Upper lobe of left lung (tissue), 6 donors: Measurements from ENCODE around the gene GASK1A. TPM values are rescaled to one million over a fixed set of nuclear protein-coding genes. Genes with fewer than 3 reads are reported as not detected.

Experiments
- ATAC-seq, 2 donors: fragments of 200-7000 bp; cut with Tn5 transposase; one replicate each; pipeline ENCODE4 v1.9.1; 2022; ENCODE audit warnings: mild to moderate bottlenecking in 2 of 2, moderate library complexity in 2 of 2; ENCODE audit not compliant: low FRiP score in 2 of 2
- DNase-seq, 2 donors: peaks; one replicate each; pipeline ENCODE4 v3.0.0-alpha.2; 2019 to 2020
- H3K27ac ChIP-seq, 4 donors: fragments of 200-600 bp; sonication (generic); one replicate each; pipeline ENCODE4 v1.5.1; 2016 to 2019
- H3K27me3 ChIP-seq, 4 donors: fragments of 200-600 bp; sonication (generic); one replicate each; pipeline ENCODE4 v1.5.1; 2017 to 2019
- H3K36me3 ChIP-seq, 4 donors: fragments of 200-600 bp; sonication (generic); one replicate each; pipeline ENCODE4 v1.5.1; 2016 to 2019
- H3K4me1 ChIP-seq, 4 donors: fragments of 200-600 bp; sonication (generic); one replicate each; pipeline ENCODE4 v1.5.1; 2018 to 2019
- H3K4me3 ChIP-seq, 4 donors: fragments of 200-600 bp; sonication (generic); one replicate each; pipeline ENCODE4 v1.5.1; 2017 to 2019; ENCODE audit warnings: mild to moderate bottlenecking in 2 of 4, moderate library complexity in 1 of 4
- H3K9me3 ChIP-seq, 4 donors: fragments of 200-600 bp; sonication (generic); one replicate each; pipeline ENCODE4 v1.5.1; 2018 to 2019
- CTCF ChIP-seq, 6 experiments: fragments of 450-650 bp in 4 of 6; fragments of 200-600 bp in 2 of 6; sonication (generic) in 2 of 6; IDR thresholded peaks; one replicate each; pipeline ENCODE4 v1.5.1; 2016 to 2019; ENCODE audit warnings: antibody characterized with exemption in 6 of 6
- EP300 ChIP-seq, 4 donors: sonication (generic); formaldehyde crosslinking; IDR thresholded peaks; one replicate each; pipeline ENCODE4 v1.5.1; 2017; ENCODE audit warnings: antibody characterized with exemption in 4 of 4, control low read depth in 2 of 4
- POLR2A ChIP-seq, 4 donors: fragments of 450-650 bp; IDR thresholded peaks; one replicate each; pipeline ENCODE4 v1.5.1; 2016 to 2017; ENCODE audit warnings: antibody characterized with exemption in 4 of 4, mild to moderate bottlenecking in 2 of 4
- POLR2AphosphoS5 ChIP-seq, 2 donors: sonication (generic); formaldehyde crosslinking; IDR thresholded peaks; one replicate each; pipeline ENCODE4 v1.5.1; 2017; ENCODE audit warnings: antibody characterized with exemption in 2 of 2
- WGBS, 2 donors: methylation state at CpG; one replicate each; pipeline ENCODE4 v1.1.5; 2017 to 2018; 5-methylcytosine and 5-hydroxymethylcytosine counted together
- total RNA-seq, 6 donors: library from RNA; depleted of rRNA in 4 of 6; stranded (reverse); fragments of >200 nt in 4 of 6; gene quantifications; one replicate each; pipeline versions ENCODE4 v1.1.0 to v1.2.1, GENCODE V29; 2016 to 2021
- donor health status: DM: no; HTN: no; CAD: no; lungs with moderate emphysema.
- donor health status: DM: no; HTN: yes; CAD: no; lungs with severe emphysema.

GASK1A gene
- total RNA-seq, 6 donors from 2014 or later = 2.5 to 9.4 (median 7.7) TPM

GRCh38 chr3:42996633-42997075 lies 17.5 kb downstream of the GASK1A start:
- Histone ChIP-seq H3K36me3 (no peaks in the 10 kb centered on the region), H3K27ac (peak overlapping the region in 1 of 4 donors; percentile 25), H3K4me3 (no peak overlapping the region), H3K27me3 (no peaks in the 10 kb centered on the region), H3K4me1 (peaks cover 0 to 5% (median 4%) of the 10 kb centered on the region in 4 donors), H3K9me3 (no peaks in the 10 kb centered on the region)
- 71 to 100% methylated on average over 2 of the region's 2 CpGs for WGBS, 2 donors
- no peak for DNase-seq
- TF ChIP-seq EP300 (IDR thresholded peaks at IDR 0.05) (no peak), POLR2AphosphoS5 (IDR thresholded peaks at IDR 0.05) (peak in 1 of 2 donors; percentile 41)
- ATAC-seq = peak in 1 of 2 donors; percentile 28

DNA sequence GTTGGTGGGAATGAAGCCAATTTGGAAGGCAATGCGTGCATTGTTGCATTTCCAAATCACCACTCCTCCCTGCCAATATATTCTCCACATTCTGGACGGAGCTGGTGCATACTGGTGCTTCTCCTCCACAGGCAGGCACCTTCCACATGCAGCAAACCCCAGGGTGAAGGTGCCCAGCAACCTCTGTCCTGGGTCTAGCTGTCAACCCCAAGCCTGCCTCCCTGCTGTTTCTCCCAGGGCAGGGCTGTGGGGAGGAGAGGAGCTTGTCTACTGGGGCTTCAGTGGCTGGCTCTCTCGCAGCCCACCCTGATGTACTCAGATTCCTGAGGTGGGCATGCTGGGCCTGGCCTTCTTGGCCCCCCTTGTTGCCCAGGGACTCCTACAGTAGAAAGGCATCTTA lies 20.1 kb downstream of the GASK1A start:
- peaks cover 2 to 7% (median 7%) of the 10 kb centered on the region in 4 donors for H3K4me1 ChIP-seq
- WGBS, 2 donors = 55 to 80% methylated on average over 2 to 3 of the region's 3 CpGs

DNA sequence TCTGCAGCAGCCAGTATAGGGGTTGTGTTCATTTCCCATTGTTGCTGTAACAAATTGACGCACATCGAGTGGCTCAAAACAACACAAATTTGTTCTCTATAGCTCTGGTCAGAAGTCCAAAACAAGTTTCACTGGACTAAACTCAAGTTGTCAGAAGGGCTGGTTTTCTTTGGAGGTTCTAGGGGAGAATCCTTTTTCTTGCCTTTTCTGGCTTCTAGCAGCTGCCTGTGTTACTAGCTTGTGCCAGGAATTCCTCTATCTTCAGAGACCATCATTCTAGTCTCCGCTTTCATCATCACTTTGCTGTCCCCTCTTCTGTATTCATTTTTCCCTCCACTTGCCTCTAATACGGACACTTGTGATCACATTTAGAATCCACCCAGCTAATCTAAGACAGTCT lies 20.5 kb downstream of the GASK1A start:
- Histone ChIP-seq H3K27ac (peak overlapping the region; percentile 18 to 62 (median 34)), H3K27me3 (no peaks in the 10 kb centered on the region), H3K9me3 (no peaks in the 10 kb centered on the region), H3K4me3 (no peak overlapping the region), H3K4me1 (peaks cover 2 to 7% (median 7%) of the 10 kb centered on the region in 4 donors), H3K36me3 (no peaks in the 10 kb centered on the region)
- TF ChIP-seq POLR2A (IDR thresholded peaks at IDR 0.05) = no peak
- DNase-seq (no peak), ATAC-seq (no peak)
- 74 to 81% methylated on average over 4 of the region's 4 CpGs for WGBS, 2 donors

More for the DNA sequence above, 20.1 kb downstream of the GASK1A start:
- Histone ChIP-seq H3K27ac (peak overlapping the region in 3 of 4 donors; percentile 6 to 37 (median 18)), H3K9me3 (no peaks in the 10 kb centered on the region), H3K4me3 (no peak overlapping the region), H3K36me3 (no peaks in the 10 kb centered on the region), H3K27me3 (no peaks in the 10 kb centered on the region)
- TF ChIP-seq EP300 (IDR thresholded peaks at IDR 0.05) (no peak), POLR2AphosphoS5 (IDR thresholded peaks at IDR 0.05) (no peak), POLR2A (IDR thresholded peaks at IDR 0.05) (no peak), CTCF (IDR thresholded peaks at IDR 0.05) (no peak)
- ATAC-seq (no peak), DNase-seq (no peak)

DNA sequence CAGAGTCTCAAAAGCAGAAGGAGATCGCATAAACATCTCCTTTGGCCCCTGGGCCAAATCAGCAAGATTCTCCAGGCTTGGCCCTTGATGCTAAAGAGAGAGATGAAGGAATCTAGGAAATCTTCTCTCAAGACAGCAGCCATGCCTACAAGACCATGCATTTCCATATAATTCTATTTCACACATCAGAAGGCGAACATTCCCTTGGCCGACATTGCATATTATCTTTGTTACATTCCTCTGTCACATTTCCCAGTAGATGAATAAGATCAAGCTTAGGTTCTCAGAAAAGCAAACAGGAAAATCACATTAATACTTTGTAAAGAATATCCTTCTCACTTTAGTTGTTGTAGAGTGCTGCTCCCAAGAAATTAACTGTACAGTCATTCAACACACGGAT lies 21.3 kb downstream of the GASK1A start:
- WGBS, 2 donors = 81 to 93% methylated on average over 4 of the region's 4 CpGs
- Histone ChIP-seq H3K27ac (peak overlapping the region in 3 of 4 donors; percentile 32 to 62 (median 34)), H3K4me3 (no peak overlapping the region), H3K9me3 (no peaks in the 10 kb centered on the region), H3K36me3 (no peaks in the 10 kb centered on the region), H3K4me1 (peaks cover 2 to 7% (median 7%) of the 10 kb centered on the region in 4 donors), H3K27me3 (no peaks in the 10 kb centered on the region)
- ATAC-seq (no peak), DNase-seq (no peak)
- TF ChIP-seq CTCF (IDR thresholded peaks at IDR 0.05) (no peak), EP300 (IDR thresholded peaks at IDR 0.05) (no peak), POLR2AphosphoS5 (IDR thresholded peaks at IDR 0.05) (no peak), POLR2A (IDR thresholded peaks at IDR 0.05) (no peak)

DNA sequence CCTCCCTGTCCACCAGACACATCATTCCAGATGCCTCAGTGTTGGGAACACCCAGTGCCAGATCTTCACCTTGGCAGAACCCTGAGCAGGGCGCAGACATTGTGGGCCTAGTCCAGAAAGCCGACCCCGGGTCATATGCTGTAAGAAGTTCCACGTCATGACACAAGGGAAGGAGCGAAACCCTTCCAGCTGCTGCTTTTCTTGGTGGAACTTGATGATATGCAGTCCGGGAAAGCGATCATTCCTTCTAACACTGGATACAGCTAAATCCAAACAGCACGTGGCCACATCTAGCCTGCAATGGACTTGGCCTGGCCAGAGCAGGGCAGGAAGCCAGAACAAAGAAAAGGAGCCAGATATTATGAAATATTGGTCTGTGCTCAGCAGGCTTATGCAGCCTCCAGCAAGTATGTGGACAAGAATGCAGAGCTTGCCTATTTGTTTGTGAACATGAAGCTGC lies 22.0 kb downstream of the GASK1A start:
- no peaks in the 10 kb centered on the region for H3K36me3 ChIP-seq
- no peaks in the 10 kb centered on the region for H3K27me3 ChIP-seq
- peak overlapping the region in 2 of 4 donors; percentile 34 to 62 for H3K27ac ChIP-seq
- H3K4me3 ChIP-seq = no peak overlapping the region
- DNase-seq (peak in 1 of 2 donors; percentile 77), ATAC-seq (peak; percentile 83 to 90)
- TF ChIP-seq POLR2AphosphoS5 (IDR thresholded peaks at IDR 0.05) (peak; percentile 54 to 57), CTCF (IDR thresholded peaks at IDR 0.05) (no peak), EP300 (IDR thresholded peaks at IDR 0.05) (peak in 2 of 4 donors; percentile 11 to 56), POLR2A (IDR thresholded peaks at IDR 0.05) (no peak)
- H3K9me3 ChIP-seq = no peaks in the 10 kb centered on the region
- WGBS, 2 donors = 62 to 77% methylated on average over 8 of the region's 8 CpGs
- H3K4me1 ChIP-seq = peaks cover 2 to 7% (median 7%) of the 10 kb centered on the region in 4 donors
